Brain pericyte (primary cell): ENCODE measurements around the gene HEXIM2.

Source experiments
- DNase-seq: peaks from one replicate; pipeline ENCODE4 v3.0.0-alpha.2; 2012; ENCODE audit warnings: low read depth, low spot score

HEXIM2 gene

DNA sequence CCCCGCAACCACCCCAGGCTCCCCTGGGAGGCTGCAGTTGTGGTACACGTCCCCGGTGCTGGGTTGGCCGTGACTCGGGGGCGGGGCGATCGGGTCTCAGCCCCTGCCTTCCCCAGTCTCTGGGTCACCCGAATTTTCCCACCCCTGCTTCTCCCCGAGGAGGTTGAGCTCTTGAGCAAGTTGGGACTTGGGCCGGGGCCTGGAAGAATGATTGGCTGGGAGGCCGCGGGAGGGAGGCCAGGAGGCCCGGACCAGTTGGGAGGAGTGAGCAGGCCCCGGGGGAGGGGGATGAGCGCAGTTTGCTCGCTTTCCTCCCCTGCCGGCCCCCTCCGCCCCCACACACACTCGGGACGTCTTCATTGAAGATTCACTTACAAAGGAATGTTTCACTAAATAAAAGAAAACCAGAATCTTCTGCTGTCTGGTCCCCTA is 17.9 kb upstream of the HEXIM2 start:
- no peak for DNase-seq

GRCh38 chr17:45144199-45145034 is 17.3 kb upstream of the HEXIM2 start:
- no peak for DNase-seq

DNA sequence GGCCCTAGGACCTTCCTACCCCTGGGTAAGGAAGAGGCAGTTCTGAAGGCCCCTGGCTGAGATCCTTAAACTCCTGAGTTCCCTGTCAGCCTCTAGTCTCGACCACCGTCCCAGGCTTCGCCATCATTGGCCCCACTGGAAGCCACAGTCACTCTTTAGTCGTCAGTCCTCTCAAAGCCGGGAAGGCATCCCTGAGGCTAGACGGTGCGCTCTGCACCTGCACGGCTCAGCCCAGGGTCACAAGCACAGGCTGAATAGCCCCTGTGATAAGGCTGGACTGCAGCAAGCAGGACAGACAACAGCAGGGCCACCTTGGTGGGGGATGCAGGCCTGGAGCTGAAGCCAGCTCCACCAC is 16.7 kb upstream of the HEXIM2 start:
- no peak for DNase-seq

GRCh38 chr17:45146166-45146565 is 15.5 kb upstream of the HEXIM2 start:
- DNase-seq, result no peak

DNA sequence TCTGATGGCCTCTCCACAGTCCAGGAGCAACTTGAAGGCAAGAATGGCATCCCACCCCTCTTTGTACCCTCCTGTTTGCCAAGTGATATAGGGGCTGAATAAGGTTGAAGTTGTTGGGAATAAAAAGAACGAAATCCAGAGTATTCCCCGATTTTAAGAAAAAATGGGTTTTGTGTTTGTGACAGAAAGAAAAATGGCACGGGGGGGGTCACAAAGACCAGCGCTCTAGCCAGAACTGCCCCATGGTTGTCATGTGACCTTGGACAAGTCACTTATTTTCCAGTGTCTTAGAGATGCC is 15.1 kb upstream of the HEXIM2 start:
- DNase-seq, result no peak

DNA sequence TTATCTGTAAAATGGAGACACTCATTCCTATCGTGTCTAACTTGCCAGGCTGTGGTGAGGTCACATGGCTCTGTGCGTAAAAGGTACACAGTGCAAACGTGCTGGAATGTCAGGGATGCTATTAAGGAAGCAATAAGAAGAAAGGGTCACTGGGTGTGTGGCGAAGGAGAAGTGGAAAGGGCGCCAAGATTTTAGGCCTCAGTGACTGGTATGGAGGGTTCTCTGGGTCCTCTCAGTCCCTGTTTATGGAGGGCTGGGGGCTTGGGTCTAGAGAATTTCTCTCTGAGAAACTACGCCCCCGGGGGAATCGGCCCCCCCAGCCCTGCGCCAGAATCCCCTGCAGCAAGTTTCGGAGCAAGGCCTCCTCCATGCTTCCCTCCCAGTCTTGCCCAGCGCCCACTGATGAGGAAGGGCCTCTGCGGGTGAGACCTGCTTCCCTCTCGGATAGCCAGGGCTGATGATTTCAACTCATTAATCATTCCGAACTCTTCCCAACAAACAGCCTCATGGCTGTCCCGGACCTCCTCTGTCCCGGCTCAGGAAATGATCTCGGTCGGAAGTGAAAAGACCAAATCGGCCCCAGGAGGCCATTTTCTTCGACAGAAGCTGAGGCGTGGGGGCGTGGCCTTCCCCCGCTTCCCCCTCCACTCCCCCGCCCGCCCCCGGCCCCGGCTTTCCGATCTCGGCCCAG is 14.6 kb upstream of the HEXIM2 start:
- no peak for DNase-seq

GRCh38 chr17:45147581-45148182 is 14.0 kb upstream of the HEXIM2 start:
- peak; percentile 90 for DNase-seq

DNA sequence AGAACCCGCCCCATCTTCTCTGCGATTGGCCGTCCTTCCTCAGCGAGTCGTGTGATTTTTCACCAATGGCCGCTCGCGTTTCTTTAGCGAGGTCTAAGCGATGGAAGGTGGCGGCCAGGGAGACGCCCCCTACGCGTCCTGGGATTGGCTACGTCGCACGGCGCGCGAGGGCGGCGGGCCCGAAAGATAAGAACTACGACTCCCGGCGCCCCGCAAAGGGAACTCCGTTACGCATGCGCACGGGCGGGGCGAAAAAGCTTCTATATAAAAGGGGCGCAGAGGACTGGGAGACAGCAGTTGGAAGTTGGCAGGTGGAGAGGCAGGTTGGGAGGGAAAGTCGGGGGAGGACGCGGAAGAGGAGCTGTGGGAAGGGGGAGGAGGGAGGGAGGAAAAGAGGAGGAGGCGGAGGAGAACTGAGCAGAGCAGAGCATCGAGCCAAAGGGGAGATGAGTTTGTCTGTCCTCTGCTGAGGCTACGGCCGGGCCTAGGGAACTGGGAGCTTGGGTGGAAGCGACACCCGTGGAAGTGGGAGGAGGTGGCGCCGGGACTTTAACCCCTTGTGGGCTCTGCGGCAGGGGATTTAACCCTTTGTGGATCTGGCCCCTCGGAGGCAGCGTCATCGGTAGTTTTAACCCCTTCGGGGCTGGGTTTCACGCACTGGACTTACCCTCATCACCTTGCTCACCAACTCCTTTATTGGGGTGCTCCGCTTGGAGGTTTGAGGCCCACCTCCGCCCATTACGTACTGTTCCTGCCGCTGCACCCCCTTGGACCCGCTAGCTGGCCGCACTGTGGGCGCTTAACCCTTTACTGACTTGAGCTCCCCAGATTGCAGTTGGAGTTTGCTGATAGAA is 13.3 kb upstream of the HEXIM2 start, which contains the start of gene HEXIM1:
HEXIM1 (plus strand) TSS at position 293 of the 854 bp plus-strand sequence. CDS start 716 bp downstream, outside the sequence.
- DNase-seq, result peak; percentile 99

DNA sequence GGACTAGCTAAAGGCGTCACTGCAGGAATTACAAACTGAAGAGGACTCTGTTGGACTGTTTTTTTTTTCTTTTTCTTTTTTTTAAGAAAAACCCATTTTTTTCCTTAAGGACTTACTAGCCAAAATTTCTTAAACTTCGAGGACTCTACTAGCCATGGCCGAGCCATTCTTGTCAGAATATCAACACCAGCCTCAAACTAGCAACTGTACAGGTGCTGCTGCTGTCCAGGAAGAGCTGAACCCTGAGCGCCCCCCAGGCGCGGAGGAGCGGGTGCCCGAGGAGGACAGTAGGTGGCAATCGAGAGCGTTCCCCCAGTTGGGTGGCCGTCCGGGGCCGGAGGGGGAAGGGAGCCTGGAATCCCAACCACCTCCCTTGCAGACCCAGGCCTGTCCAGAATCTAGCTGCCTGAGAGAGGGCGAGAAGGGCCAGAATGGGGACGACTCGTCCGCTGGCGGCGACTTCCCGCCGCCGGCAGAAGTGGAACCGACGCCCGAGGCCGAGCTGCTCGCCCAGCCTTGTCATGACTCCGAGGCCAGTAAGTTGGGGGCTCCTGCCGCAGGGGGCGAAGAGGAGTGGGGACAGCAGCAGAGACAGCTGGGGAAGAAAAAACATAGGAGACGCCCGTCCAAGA is 12.5 kb upstream of the HEXIM2 start:
- DNase-seq, result no peak

DNA sequence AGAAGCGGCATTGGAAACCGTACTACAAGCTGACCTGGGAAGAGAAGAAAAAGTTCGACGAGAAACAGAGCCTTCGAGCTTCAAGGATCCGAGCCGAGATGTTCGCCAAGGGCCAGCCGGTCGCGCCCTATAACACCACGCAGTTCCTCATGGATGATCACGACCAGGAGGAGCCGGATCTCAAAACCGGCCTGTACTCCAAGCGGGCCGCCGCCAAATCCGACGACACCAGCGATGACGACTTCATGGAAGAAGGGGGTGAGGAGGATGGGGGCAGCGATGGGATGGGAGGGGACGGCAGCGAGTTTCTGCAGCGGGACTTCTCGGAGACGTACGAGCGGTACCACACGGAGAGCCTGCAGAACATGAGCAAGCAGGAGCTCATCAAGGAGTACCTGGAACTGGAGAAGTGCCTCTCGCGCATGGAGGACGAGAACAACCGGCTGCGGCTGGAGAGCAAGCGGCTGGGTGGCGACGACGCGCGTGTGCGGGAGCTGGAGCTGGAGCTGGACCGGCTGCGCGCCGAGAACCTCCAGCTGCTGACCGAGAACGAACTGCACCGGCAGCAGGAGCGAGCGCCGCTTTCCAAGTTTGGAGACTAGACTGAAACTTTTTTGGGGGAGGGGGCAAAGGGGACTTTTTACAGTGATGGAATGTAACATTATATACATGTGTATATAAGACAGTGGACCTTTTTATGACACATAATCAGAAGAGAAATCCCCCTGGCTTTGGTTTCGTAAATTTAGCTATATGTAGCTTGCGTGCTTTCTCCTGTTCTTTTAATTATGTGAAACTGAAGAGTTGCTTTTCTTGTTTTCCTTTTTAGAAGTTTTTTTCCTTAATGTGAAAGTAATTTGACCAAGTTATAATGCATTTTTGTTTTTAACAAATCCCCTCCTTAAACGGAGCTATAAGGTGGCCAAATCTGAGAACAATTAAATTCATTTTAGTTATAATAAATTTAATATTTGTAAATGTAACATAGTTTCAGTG is 11.7 kb upstream of the HEXIM2 start:
- DNase-seq, result no peak

DNA sequence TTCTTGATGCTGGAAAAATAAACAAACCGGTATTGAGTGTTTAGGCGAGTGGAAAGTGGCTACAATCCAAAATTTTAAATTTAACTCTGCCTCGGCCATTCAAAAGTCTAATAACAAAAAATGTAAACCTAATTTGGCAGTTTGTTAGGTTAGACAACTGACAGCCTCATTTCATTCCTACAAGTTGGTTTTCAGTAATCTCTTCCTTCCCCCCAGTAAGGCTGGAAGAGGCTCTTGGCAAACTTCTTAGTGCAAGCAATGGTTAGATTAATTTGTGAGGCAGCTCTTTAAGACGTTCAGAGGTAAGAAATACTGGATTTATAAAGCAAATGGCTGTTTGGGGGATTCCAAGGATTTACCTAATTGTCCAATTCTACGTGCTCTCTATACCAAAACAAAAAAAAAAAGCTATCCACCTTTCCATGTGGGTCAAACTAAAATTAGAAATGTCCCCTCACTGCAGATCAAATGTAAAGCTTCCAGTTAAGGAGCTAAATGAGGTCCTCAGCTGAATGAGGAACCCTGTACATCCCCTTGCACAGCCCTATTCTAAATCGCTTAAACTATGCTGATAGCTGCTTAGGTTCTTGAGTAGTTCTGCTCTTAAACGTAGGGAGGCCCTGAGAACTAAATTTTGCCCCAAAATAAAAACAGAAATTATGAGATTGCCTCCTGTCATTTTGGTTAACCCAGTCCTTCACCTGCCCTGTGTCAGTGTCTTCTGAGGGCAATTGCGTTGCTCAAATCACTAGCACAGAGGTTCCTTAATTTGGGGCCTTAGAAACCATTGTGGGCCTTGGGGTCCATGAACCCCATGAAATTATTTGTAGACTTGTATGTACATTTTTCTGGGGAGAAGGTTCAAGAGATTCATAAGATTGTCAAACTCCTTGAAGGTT is 10.5 kb upstream of the HEXIM2 start:
- no peak for DNase-seq

DNA sequence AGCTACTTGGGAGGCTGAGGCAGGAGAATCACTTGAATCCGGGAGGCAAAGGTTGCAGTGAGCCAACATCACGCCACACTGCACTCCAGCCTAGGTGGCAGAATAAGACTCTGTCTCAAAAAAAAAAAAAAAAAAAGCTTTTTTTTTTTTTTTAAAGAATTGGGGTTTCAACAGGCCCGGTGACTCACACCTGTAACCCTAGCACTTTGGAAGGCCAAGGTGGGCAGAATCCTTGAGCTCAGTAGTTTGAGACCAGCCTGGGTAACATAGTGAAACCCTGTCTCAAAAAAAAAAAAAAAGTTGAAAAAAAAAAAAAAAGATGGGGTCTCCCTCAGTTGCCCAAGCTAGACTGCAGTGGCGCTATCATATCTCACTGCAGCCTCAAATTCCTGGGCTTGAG is 6.6 kb upstream of the HEXIM2 start:
- no peak for DNase-seq

DNA sequence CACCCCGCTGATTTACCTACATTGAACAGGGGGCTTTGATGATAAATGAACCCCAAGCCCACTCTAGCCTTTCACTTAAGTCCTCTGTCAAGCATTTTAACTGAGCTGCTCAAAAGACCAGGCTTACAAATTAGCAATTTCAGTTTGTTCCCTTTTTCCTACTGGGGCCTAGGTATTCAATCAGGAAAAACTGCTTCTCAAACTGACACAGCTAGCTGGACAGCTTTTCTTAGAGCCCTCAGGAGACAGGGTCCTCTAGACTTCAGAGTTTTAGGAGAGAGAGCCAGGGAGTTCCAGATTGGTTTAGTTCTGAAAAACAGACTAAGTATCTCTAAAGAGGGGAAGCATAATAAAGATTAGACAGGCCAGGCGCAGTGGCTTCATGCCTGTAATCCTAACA is 6.2 kb upstream of the HEXIM2 start:
- DNase-seq, result no peak

- no peak for DNase-seq
Measured at GRCh38 chr17:45156242-45156641, 5.4 kb upstream of the HEXIM2 start.

GRCh38 chr17:45160447-45161287 is 1.0 kb upstream of the HEXIM2 start:
- no peak for DNase-seq

- DNase-seq, result no peak
Measured at GRCh38 chr17:45162025-45162687, 481 bp downstream of the HEXIM2 start.

DNA sequence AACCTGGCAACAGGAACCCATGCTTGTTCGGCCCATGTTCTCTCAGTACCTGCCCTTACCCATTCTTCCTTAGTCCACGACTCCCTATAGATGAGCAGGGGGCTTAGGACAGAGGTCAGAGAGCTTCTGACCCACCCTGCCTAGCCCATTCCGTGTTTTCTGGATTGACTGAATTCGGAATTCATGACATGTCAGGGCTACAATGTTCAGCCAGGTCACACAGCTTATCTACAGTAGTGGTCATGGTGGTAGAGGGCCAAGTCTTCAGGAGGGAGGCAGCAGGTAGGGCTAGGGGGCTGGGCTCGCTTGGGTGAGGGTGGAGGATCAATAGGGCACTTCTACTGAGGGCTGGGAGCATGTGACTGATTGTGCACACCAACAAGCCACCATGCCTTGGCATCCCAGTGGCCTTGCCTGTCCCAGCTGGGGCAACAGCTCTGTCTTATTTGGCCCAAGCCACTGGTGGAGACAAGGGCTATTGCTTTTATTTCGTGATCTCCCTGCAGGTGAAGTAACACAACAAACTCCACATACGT is 3.1 kb downstream of the HEXIM2 start:
- no peak for DNase-seq
